Non-pigmented ciliary epithelial cell (primary cell): Measurements from ENCODE around the gene CCDC178.

Source experiments
- DNase-seq: peaks from one replicate; pipeline ENCODE4 v3.0.0-alpha.2; 2010; ENCODE audit warnings: low read depth

CCDC178 gene

GRCh38 chr18:32911660-32912284 is 528.7 kb downstream of the CCDC178 start:
- no peak for DNase-seq

- peak; percentile 36 for DNase-seq
These were observed 529.7 kb downstream of the CCDC178 start for GRCh38 chr18:32910694-32911296.

GRCh38 chr18:32909798-32910561 is 530.5 kb downstream of the CCDC178 start:
- DNase-seq, result no peak

GRCh38 chr18:32908424-32908805 is 532.1 kb downstream of the CCDC178 start:
- no peak for DNase-seq

GRCh38 chr18:32907648-32908423 is 532.7 kb downstream of the CCDC178 start:
- DNase-seq, result no peak

- DNase-seq, result no peak
These were observed 533.3 kb downstream of the CCDC178 start for GRCh38 chr18:32907311-32907585.

- no peak for DNase-seq
These were observed 533.8 kb downstream of the CCDC178 start for GRCh38 chr18:32906506-32907310.

GRCh38 chr18:32905651-32906050 is 534.9 kb downstream of the CCDC178 start:
- DNase-seq, result no peak

GRCh38 chr18:32902568-32903330 is 537.8 kb downstream of the CCDC178 start:
- DNase-seq, result no peak

GRCh38 chr18:32899819-32900218 is 540.7 kb downstream of the CCDC178 start:
- no peak for DNase-seq

GRCh38 chr18:32896776-32897547 is 543.6 kb downstream of the CCDC178 start:
- no peak for DNase-seq

- DNase-seq, result no peak
These were observed 546.6 kb downstream of the CCDC178 start for GRCh38 chr18:32893915-32894314.

GRCh38 chr18:32891797-32892196 is 548.7 kb downstream of the CCDC178 start:
- no peak for DNase-seq

- DNase-seq, result no peak
These were observed 549.4 kb downstream of the CCDC178 start for GRCh38 chr18:32891130-32891529.

GRCh38 chr18:32889615-32890593 is 550.6 kb downstream of the CCDC178 start:
- DNase-seq, result no peak

- no peak for DNase-seq
These were observed 552.2 kb downstream of the CCDC178 start for GRCh38 chr18:32888306-32888705.
